HFF-Myc (cell line): Measurements from ENCODE around the gene C13orf42.

Experiments used
- DNase-seq: peaks from one replicate; pipeline ENCODE4 v3.0.0-alpha.2; 2011; ENCODE audit warnings: low read depth; ENCODE audit errors: extremely low read depth
- H3K4me3 ChIP-seq: replicated peaks from 2 replicates; pipeline ENCODE4 v1.5.1; 2011; ENCODE audit warnings: low read depth, mild to moderate bottlenecking, control low read depth, low read length
- CTCF ChIP-seq: IDR thresholded peaks from 2 replicates; pipeline ENCODE4 v1.5.1; 2012; ENCODE audit warnings: mild to moderate bottlenecking, low read depth, low read length, control low read depth; ENCODE audit errors: missing control alignments

The C13orf42 gene

GRCh38 chr13:51033421-51034185 is 77.5 kb downstream of the C13orf42 start:
- TF ChIP-seq CTCF = no peak
- no peak overlapping the region for H3K4me3 ChIP-seq
- DNase-seq = no peak

GRCh38 chr13:51032831-51033230 is 78.2 kb downstream of the C13orf42 start:
- H3K4me3 ChIP-seq = no peak overlapping the region
- no peak for TF ChIP-seq CTCF
- DNase-seq = no peak
